ENCODE results near the gene FAM184A. TPM values are rescaled to one million over a fixed set of nuclear protein-coding genes. Genes with fewer than 3 reads are reported as not detected.

Gene FAM184A
- total RNA-seq, 1 experiment from 2014 or later = 13.3 TPM

DNA sequence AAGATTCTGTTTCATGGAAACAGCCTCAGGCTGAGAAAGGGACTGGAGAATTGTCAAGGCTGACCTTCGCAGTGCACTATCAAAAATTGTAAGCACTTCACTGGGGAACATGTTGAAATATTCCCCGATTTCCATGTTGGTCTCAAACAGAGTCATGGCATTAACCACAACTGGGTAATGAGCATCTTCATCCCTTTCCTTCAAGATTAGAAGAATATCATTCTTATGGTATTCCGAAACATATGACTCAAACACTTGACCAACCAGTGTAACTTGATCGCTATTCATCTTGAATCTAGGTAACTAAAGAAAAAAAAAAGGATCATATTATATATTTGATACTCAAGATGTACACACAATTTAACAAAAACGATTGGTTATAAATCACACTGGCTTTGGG, 147.0 kb downstream of the FAM184A start (continued):
- TF ChIP-seq NR2C2 (CRISPR knock-in tag; IDR thresholded peaks at IDR 0.05) (no peak), RORB (CRISPR knock-in tag; IDR thresholded peaks at IDR 0.05) (no peak), SOX15 (CRISPR knock-in tag; IDR thresholded peaks at IDR 0.05) (no peak), ZNF263 (CRISPR knock-in tag; IDR thresholded peaks at IDR 0.05; ENCODE audit: low read depth) (no peak), ZBTB21 (CRISPR knock-in tag; IDR thresholded peaks at IDR 0.05; ENCODE audit: borderline replicate concordance) (no peak), ERG (CRISPR knock-in tag; IDR thresholded peaks at IDR 0.05) (no peak), RELA (CRISPR knock-in tag; IDR thresholded peaks at IDR 0.05; ENCODE audit: borderline replicate concordance) (no peak), NFYB (CRISPR knock-in tag; conservative IDR thresholded peaks at IDR 0.05; ENCODE audit: low read depth) (no peak)
- TF ChIP-seq, protein P1, sequence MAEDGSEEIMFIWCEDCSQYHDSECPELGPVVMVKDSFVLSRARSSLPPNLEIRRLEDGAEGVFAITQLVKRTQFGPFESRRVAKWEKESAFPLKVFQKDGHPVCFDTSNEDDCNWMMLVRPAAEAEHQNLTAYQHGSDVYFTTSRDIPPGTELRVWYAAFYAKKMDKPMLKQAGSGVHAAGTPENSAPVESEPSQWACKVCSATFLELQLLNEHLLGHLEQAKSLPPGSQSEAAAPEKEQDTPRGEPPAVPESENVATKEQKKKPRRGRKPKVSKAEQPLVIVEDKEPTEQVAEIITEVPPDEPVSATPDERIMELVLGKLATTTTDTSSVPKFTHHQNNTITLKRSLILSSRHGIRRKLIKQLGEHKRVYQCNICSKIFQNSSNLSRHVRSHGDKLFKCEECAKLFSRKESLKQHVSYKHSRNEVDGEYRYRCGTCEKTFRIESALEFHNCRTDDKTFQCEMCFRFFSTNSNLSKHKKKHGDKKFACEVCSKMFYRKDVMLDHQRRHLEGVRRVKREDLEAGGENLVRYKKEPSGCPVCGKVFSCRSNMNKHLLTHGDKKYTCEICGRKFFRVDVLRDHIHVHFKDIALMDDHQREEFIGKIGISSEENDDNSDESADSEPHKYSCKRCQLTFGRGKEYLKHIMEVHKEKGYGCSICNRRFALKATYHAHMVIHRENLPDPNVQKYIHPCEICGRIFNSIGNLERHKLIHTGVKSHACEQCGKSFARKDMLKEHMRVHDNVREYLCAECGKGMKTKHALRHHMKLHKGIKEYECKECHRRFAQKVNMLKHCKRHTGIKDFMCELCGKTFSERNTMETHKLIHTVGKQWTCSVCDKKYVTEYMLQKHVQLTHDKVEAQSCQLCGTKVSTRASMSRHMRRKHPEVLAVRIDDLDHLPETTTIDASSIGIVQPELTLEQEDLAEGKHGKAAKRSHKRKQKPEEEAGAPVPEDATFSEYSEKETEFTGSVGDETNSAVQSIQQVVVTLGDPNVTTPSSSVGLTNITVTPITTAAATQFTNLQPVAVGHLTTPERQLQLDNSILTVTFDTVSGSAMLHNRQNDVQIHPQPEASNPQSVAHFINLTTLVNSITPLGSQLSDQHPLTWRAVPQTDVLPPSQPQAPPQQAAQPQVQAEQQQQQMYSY (CRISPR knock-in tag; IDR thresholded peaks at IDR 0.05) = no peak

- H3K4me3 Mint-ChIP-seq = no peak overlapping the region
- TF ChIP-seq ESRRA (CRISPR knock-in tag; IDR thresholded peaks at IDR 0.05; ENCODE audit: borderline replicate concordance) (no peak), ELF4 (CRISPR knock-in tag; IDR thresholded peaks at IDR 0.05; ENCODE audit: low read depth) (no peak), NR3C1 (CRISPR knock-in tag; conservative IDR thresholded peaks at IDR 0.05; ENCODE audit: low read depth) (no peak), FOXP1 (CRISPR knock-in tag; IDR thresholded peaks at IDR 0.05; ENCODE audit: borderline replicate concordance) (no peak)
- H3K27ac Mint-ChIP-seq = no peak overlapping the region
- ATAC-seq (no peak), DNase-seq (ENCODE audit: low spot score) (no peak)
- no peaks in the 10 kb centered on the region for H3K9me3 Mint-ChIP-seq
- ChIA-PET POLR2A (interaction anchor here (0.6 kb wide), 1 partner anchor 226 kb away, joined by 3 read pairs; no protein-coding TSS in a partner anchor), CTCF (no interaction called here)
- H3K4me1 Mint-ChIP-seq = peaks cover 15% of the 10 kb centered on the region
- no peaks in the 10 kb centered on the region for H3K27me3 Mint-ChIP-seq (ENCODE audit: low read depth)
- H3K36me3 Mint-ChIP-seq = peaks cover 30% of the 10 kb centered on the region
These were observed 147.8 kb downstream of the FAM184A start for GRCh38 chr6:118930680-118931079.

GRCh38 chr6:118923035-118923434, 155.4 kb downstream of the FAM184A start:
- Mint-ChIP-seq H3K27ac (no peak overlapping the region), H3K27me3 (ENCODE audit: low read depth) (no peaks in the 10 kb centered on the region), H3K4me1 (no peaks in the 10 kb centered on the region), H3K9me3 (no peaks in the 10 kb centered on the region), H3K36me3 (peaks cover 48% of the 10 kb centered on the region), H3K4me3 (no peak overlapping the region)
- DNase-seq (ENCODE audit: low spot score) = no peak
- CTCF ChIA-PET = no interaction called here
- ATAC-seq = no peak
- POLR2A ChIA-PET = no interaction called here
- TF ChIP-seq EMX1 (CRISPR knock-in tag; IDR thresholded peaks at IDR 0.05) = no peak
- TF ChIP-seq CTCF (IDR thresholded peaks at IDR 0.05) = no peak
- TF ChIP-seq RELA (CRISPR knock-in tag; IDR thresholded peaks at IDR 0.05; ENCODE audit: borderline replicate concordance) = no peak
- TF ChIP-seq, protein P2, sequence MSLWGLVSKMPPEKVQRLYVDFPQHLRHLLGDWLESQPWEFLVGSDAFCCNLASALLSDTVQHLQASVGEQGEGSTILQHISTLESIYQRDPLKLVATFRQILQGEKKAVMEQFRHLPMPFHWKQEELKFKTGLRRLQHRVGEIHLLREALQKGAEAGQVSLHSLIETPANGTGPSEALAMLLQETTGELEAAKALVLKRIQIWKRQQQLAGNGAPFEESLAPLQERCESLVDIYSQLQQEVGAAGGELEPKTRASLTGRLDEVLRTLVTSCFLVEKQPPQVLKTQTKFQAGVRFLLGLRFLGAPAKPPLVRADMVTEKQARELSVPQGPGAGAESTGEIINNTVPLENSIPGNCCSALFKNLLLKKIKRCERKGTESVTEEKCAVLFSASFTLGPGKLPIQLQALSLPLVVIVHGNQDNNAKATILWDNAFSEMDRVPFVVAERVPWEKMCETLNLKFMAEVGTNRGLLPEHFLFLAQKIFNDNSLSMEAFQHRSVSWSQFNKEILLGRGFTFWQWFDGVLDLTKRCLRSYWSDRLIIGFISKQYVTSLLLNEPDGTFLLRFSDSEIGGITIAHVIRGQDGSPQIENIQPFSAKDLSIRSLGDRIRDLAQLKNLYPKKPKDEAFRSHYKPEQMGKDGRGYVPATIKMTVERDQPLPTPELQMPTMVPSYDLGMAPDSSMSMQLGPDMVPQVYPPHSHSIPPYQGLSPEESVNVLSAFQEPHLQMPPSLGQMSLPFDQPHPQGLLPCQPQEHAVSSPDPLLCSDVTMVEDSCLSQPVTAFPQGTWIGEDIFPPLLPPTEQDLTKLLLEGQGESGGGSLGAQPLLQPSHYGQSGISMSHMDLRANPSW (CRISPR knock-in tag; conservative IDR thresholded peaks at IDR 0.05; ENCODE audit: low read depth) = no peak

All from WTC11 (cell line).